Rectal smooth muscle tissue (tissue), 1 donor: ENCODE measurements around the gene PIANP.

Source experiments
- H3K27ac ChIP-seq: one replicate; pipeline ENCODE4 v1.7.0; 2013; ENCODE audit warnings: low read depth, low read length, inconsistent platforms
- H3K27me3 ChIP-seq: one replicate; pipeline ENCODE4 v1.7.0; 2013; ENCODE audit warnings: low read length; ENCODE audit not compliant: control insufficient read depth, insufficient read depth
- H3K36me3 ChIP-seq: one replicate; pipeline ENCODE4 v1.7.0; 2013; ENCODE audit warnings: low read length; ENCODE audit not compliant: control insufficient read depth, insufficient read depth
- H3K4me1 ChIP-seq: one replicate; pipeline ENCODE4 v1.7.0; 2013; ENCODE audit warnings: low read length; ENCODE audit not compliant: control insufficient read depth, insufficient read depth
- H3K4me3 ChIP-seq: one replicate; pipeline ENCODE4 v1.7.0; 2013; ENCODE audit warnings: low read length
- H3K9ac ChIP-seq: one replicate; pipeline ENCODE4 v1.7.0; 2013; ENCODE audit warnings: low read length

The PIANP gene

DNA sequence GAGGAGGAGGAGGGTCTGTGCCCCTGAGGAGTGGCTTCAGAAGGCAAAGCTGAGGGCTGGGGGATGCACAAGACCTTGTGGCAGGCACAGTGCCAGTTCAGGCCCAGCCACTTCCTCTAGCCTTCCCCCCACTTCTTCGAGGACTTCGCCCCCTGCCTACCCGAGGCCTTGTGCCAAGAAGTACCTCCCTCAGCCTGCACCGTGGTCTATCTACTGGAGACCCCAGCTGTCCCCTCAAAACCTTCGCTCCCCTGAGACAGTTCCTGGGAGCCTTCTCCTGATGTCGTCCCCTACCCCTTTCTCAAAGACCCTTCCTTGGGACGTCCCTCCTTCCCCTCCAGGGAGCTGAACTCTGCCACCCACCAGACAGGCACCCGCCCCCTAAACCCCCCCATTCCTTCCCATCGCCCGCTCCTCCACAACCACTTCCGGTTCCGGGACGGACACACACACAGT is 12.0 kb downstream of the PIANP start:
- peaks cover 22% of the 10 kb centered on the region for H3K4me1 ChIP-seq
- peak overlapping the region; percentile 98 for H3K27ac ChIP-seq
- H3K36me3 ChIP-seq: peaks cover 2% of the 10 kb centered on the region
- no peaks in the 10 kb centered on the region for H3K27me3 ChIP-seq
- peak overlapping the region; percentile 63 for H3K9ac ChIP-seq
- H3K4me3 ChIP-seq: peak overlapping the region; percentile 96

GRCh38 chr12:6685814-6686213 is 14.8 kb downstream of the PIANP start:
- Histone ChIP-seq H3K36me3 (peaks cover 2% of the 10 kb centered on the region), H3K4me3 (no peak overlapping the region), H3K27ac (no peak overlapping the region)

DNA sequence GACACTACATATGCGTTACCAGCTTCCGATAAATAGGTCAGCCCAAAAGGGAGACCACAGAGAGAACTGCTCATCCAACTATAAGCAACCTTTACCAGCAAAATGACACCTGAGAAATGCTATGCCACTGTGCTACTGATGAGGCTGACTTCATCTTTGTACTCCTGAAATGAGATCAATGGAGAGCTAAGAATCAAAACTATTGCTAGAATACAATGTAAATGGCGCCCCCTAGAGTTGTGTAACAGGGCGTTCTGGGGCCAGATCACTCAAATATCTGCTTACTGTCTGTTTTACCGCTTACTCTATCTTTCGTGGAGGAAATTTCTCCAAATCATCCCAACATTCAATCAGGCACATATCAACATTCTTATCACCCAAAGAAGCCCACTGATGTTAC is 16.0 kb downstream of the PIANP start:
- no peaks in the 10 kb centered on the region for H3K27me3 ChIP-seq
- H3K4me1 ChIP-seq: peaks cover 14% of the 10 kb centered on the region
- H3K9ac ChIP-seq: no peak overlapping the region
- H3K36me3 ChIP-seq: peaks cover 2% of the 10 kb centered on the region
- H3K4me3 ChIP-seq: no peak overlapping the region
- no peak overlapping the region for H3K27ac ChIP-seq

More at GRCh38 chr12:6685814-6686213, 14.8 kb downstream of the PIANP start:
- Histone ChIP-seq H3K9ac (no peak overlapping the region), H3K27me3 (no peaks in the 10 kb centered on the region), H3K4me1 (peaks cover 22% of the 10 kb centered on the region)

GRCh38 chr12:6676962-6677361 is 23.7 kb downstream of the PIANP start:
- Histone ChIP-seq H3K27me3 (no peaks in the 10 kb centered on the region), H3K36me3 (peaks cover 35% of the 10 kb centered on the region), H3K4me1 (no peaks in the 10 kb centered on the region), H3K27ac (no peak overlapping the region), H3K9ac (no peak overlapping the region), H3K4me3 (no peak overlapping the region)

- Histone ChIP-seq H3K4me1 (no peaks in the 10 kb centered on the region), H3K9ac (no peak overlapping the region), H3K27ac (no peak overlapping the region), H3K27me3 (no peaks in the 10 kb centered on the region), H3K36me3 (peaks cover 38% of the 10 kb centered on the region), H3K4me3 (no peak overlapping the region)
These were observed 28.5 kb downstream of the PIANP start for GRCh38 chr12:6672143-6672542.

DNA sequence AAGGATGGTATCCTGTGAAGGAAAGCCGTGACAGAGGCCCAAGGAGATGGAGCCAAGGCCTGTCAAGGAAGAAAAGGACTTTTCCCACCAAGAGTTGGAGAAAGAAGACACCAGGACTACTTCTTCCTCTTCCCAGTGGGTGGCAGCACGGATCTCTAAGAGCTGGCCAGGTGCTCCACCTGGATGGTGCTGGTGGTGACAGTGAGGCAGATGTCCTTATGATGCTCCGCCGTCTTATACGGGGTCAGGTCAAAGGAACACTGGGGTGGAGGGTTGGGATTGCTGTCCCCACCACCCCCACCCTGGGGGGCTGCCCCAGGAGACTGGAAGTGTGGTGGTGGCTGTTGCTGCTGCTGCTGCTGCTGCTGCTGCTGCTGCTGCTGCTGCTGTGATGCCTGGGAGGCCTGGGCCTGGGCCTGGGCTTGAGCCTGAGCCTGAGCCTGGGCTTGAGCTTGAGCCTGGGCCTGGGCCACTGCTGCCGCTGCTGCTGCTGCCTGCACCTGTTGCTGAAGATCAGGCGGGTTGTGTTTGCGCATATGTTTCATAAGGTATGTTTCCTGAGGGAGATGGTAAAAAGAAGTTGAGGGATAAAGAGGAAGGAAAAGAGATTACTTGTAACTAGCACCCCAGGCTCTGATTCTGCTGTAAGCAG is 32.9 kb downstream of the PIANP start:
- H3K27me3 ChIP-seq: no peaks in the 10 kb centered on the region
- H3K27ac ChIP-seq: no peak overlapping the region
- H3K4me1 ChIP-seq: no peaks in the 10 kb centered on the region
- no peak overlapping the region for H3K9ac ChIP-seq
- no peak overlapping the region for H3K4me3 ChIP-seq
- H3K36me3 ChIP-seq: peaks cover 30% of the 10 kb centered on the region

- Histone ChIP-seq H3K36me3 (peaks cover 24% of the 10 kb centered on the region), H3K27me3 (no peaks in the 10 kb centered on the region), H3K4me3 (no peak overlapping the region), H3K4me1 (peaks cover 6% of the 10 kb centered on the region), H3K9ac (no peak overlapping the region), H3K27ac (no peak overlapping the region)
These were observed 34.4 kb downstream of the PIANP start for GRCh38 chr12:6666211-6666610.

- H3K27me3 ChIP-seq: no peaks in the 10 kb centered on the region
- H3K4me3 ChIP-seq: no peak overlapping the region
- H3K27ac ChIP-seq: no peak overlapping the region
- H3K36me3 ChIP-seq: peaks cover 11% of the 10 kb centered on the region
- no peak overlapping the region for H3K9ac ChIP-seq
- peaks cover 6% of the 10 kb centered on the region for H3K4me1 ChIP-seq
These were observed 35.7 kb downstream of the PIANP start for GRCh38 chr12:6664902-6665301.

- Histone ChIP-seq H3K27me3 (no peaks in the 10 kb centered on the region), H3K4me3 (peak within 1 kb of the TSS; percentile 86), H3K27ac (peak within 1 kb of the TSS; percentile 76), H3K9ac (peak within 1 kb of the TSS; percentile 59), H3K36me3 (no peaks in the 10 kb centered on the region), H3K4me1 (peaks cover 6% of the 10 kb centered on the region)
These were observed 37.5 kb downstream of the PIANP start, which contains the start of gene ING4 for GRCh38 chr12:6662906-6663742. TSS of gene ING4 (minus strand) at chr12:6663119. CDS start at chr12:6663101, 18 bp downstream.

DNA sequence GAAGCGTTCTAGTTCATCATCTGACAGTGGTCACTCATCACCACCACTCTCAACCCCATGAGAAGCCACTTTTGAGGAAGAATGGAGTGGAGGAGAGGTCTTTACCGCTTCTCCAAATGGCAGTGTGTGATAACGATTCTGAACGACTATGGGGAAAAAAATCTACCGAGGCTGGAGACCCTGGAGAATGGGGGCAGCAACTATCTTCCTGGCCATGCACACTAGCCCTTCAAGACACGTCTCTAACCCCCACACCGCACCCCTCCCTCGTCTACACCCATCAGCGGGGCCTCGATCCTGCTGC is 38.1 kb downstream of the PIANP start:
- Histone ChIP-seq H3K27ac (peak overlapping the region; percentile 55), H3K9ac (peak overlapping the region; percentile 59), H3K4me1 (peaks cover 6% of the 10 kb centered on the region), H3K27me3 (no peaks in the 10 kb centered on the region), H3K4me3 (peak overlapping the region; percentile 86), H3K36me3 (no peaks in the 10 kb centered on the region)

- Histone ChIP-seq H3K4me1 (no peaks in the 10 kb centered on the region), H3K27ac (no peak overlapping the region), H3K36me3 (peaks cover 22% of the 10 kb centered on the region), H3K27me3 (no peaks in the 10 kb centered on the region), H3K4me3 (no peak overlapping the region), H3K9ac (no peak overlapping the region)
These were observed 46.6 kb downstream of the PIANP start for GRCh38 chr12:6653987-6654386.

- H3K4me1 ChIP-seq: no peaks in the 10 kb centered on the region
- H3K27ac ChIP-seq: no peak overlapping the region
- no peaks in the 10 kb centered on the region for H3K27me3 ChIP-seq
- no peak overlapping the region for H3K4me3 ChIP-seq
- peaks cover 22% of the 10 kb centered on the region for H3K36me3 ChIP-seq
- H3K9ac ChIP-seq: no peak overlapping the region
These were observed 47.3 kb downstream of the PIANP start for GRCh38 chr12:6653342-6653741.
